K562 (cell line): ENCODE measurements around the gene KCNH2. TPM values are rescaled to one million over a fixed set of nuclear protein-coding genes. Genes with fewer than 3 reads are reported as not detected.
A peak's percentile ranks its signal among the peaks of the same experiment; 100 is the strongest.

ENCODE experiments used
- ARID3A ChIP-seq: IDR thresholded peaks from 2 replicates; pipeline ENCODE4 v1.6.1; 2012; ENCODE audit warnings: low read depth, low read length, improper control_type of control experiment, borderline replicate concordance
- FOS ChIP-seq: IDR thresholded peaks from 3 replicates; pipeline ENCODE4 v1.6.1; 2011; ENCODE audit not compliant: insufficient read length; ENCODE audit errors: extremely low read depth
- KAT2B ChIP-seq: IDR thresholded peaks from one replicate; pipeline ENCODE4 v1.6.1; 2012; ENCODE audit warnings: low read depth, mild to moderate bottlenecking, control low read depth, inconsistent platforms, low read length, moderate library complexity
- OTX1 ChIP-seq: fragments of 450-650 bp; formaldehyde crosslinking; IDR thresholded peaks from 2 replicates; pipeline ENCODE4 v1.4.0; 2022; ENCODE audit warnings: mild to moderate bottlenecking
- POLR2AphosphoS2 ChIP-seq: IDR thresholded peaks from 2 replicates; pipeline ENCODE4 v1.6.1; 2012; ENCODE audit warnings: low read length, improper control_type of control experiment
- RCOR1 ChIP-seq, 2 experiments: IDR thresholded peaks; 2 replicates each; pipeline ENCODE4 v1.6.1; 2012; ENCODE audit warnings: low read depth in 2 of 2, low read length in 2 of 2, borderline replicate concordance in 1 of 2, improper control_type of control experiment in 1 of 2
- YBX1 ChIP-seq: fragments of 450-650 bp; IDR thresholded peaks from 2 replicates; pipeline ENCODE4 v1.7.1; 2016; ENCODE audit warnings: mild to moderate bottlenecking
- ZBTB34 ChIP-seq: fragments of 250-450 bp; sonication (Bioruptor Pico); IDR thresholded peaks from 2 replicates; pipeline ENCODE4 v1.8.0; 2021; ENCODE audit warnings: mild to moderate bottlenecking, moderate library complexity
- ZFX ChIP-seq: sonication (generic); formaldehyde crosslinking; IDR thresholded peaks from 2 replicates; pipeline ENCODE4 v1.8.0; 2022; ENCODE audit warnings: mild to moderate bottlenecking, missing genetic modification reagents, moderate library complexity
- ZNF165 ChIP-seq: fragments of 250-450 bp; sonication (Bioruptor Pico); IDR thresholded peaks from 2 replicates; pipeline ENCODE4 v1.4.0; 2020; ENCODE audit warnings: borderline replicate concordance
- polyA plus RNA-seq, 8 experiments: library from polyadenylated mRNA; depleted of rRNA in 4 of 8; stranded (reverse) in 5 of 8; unstranded in 3 of 8; fragments of >200 nt; fragmentation: Nextera tagmentation in 2 of 8; fragmentation: Illumina TruSeq in 1 of 8; extraction: Ambion mirVana in 2 of 8; extraction: Trizol in 1 of 8; gene quantifications; 2 replicates each; pipeline versions ENCODE4 v1.2.1 to v1.2.3, GENCODE V29; 2011 to 2014; ENCODE audit warnings: inconsistent platforms in 1 of 8, missing spikeins in 1 of 8
- total RNA-seq, 7 experiments: library from RNA; depleted of rRNA in 6 of 7; stranded (reverse); fragments of >200 nt in 6 of 7; fragmentation: Illumina TruSeq in 2 of 7; extraction: Trizol in 2 of 7; gene quantifications; 2 replicates each; pipeline versions ENCODE4 v1.2.1 to v1.2.3, GENCODE V29; 2011 to 2021; ENCODE audit warnings: low replicate concordance in 1 of 7
- TF ChIP-seq, protein P1 (sequence below): fragments of 250-450 bp; sonication (Bioruptor Pico); IDR thresholded peaks from 2 replicates; pipeline ENCODE4 v1.6.1; 2021; ENCODE audit warnings: mild to moderate bottlenecking
- TF ChIP-seq, protein P2 (sequence below): fragments of 250-450 bp; sonication (Bioruptor Pico); IDR thresholded peaks from 2 replicates; pipeline ENCODE4 v1.4.0; 2020; ENCODE audit warnings: mild to moderate bottlenecking, moderate library complexity, borderline replicate concordance
- TF ChIP-seq, protein P3 (sequence below): sonication (generic); formaldehyde crosslinking; IDR thresholded peaks from 2 replicates; pipeline ENCODE4 v1.8.0; 2023; ENCODE audit warnings: missing genetic modification reagents, mild to moderate bottlenecking, borderline replicate concordance

Gene KCNH2
- total and polyA plus RNA-seq, 9 of the 15 experiments (the other 6 are each of a cell fraction or from before 2014, with no cell fraction given): 18.1 to 368 (median 218) TPM

GRCh38 chr7:151008511-151009323 is 30.6 kb upstream of the KCNH2 start (continued):
- TF ChIP-seq ARID3A: no peak
- no peak for TF ChIP-seq POLR2AphosphoS2
- TF ChIP-seq ZBTB34 (CRISPR knock-in tag): no peak; the same call in 1 of the 2 replicates
- no peak; the same call in 1 of the 2 replicates for TF ChIP-seq ZNF165 (CRISPR knock-in tag)
- TF ChIP-seq, protein P1, sequence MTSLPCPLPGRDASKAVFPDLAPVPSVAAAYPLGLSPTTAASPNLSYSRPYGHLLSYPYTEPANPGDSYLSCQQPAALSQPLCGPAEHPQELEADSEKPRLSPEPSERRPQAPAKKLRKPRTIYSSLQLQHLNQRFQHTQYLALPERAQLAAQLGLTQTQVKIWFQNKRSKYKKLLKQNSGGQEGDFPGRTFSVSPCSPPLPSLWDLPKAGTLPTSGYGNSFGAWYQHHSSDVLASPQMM (CRISPR knock-in tag): no peak
- TF ChIP-seq FOS: peak; percentile 53
- TF ChIP-seq, protein P2, sequence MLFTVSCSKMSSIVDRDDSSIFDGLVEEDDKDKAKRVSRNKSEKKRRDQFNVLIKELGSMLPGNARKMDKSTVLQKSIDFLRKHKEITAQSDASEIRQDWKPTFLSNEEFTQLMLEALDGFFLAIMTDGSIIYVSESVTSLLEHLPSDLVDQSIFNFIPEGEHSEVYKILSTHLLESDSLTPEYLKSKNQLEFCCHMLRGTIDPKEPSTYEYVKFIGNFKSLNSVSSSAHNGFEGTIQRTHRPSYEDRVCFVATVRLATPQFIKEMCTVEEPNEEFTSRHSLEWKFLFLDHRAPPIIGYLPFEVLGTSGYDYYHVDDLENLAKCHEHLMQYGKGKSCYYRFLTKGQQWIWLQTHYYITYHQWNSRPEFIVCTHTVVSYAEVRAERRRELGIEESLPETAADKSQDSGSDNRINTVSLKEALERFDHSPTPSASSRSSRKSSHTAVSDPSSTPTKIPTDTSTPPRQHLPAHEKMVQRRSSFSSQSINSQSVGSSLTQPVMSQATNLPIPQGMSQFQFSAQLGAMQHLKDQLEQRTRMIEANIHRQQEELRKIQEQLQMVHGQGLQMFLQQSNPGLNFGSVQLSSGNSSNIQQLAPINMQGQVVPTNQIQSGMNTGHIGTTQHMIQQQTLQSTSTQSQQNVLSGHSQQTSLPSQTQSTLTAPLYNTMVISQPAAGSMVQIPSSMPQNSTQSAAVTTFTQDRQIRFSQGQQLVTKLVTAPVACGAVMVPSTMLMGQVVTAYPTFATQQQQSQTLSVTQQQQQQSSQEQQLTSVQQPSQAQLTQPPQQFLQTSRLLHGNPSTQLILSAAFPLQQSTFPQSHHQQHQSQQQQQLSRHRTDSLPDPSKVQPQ (CRISPR knock-in tag): 0 out of 2 replicates have a peak, but pooled peaks have one; percentile 65
- TF ChIP-seq KAT2B: peak; percentile 69
- no peak for TF ChIP-seq YBX1
- peak; percentile 95 for TF ChIP-seq ZFX (CRISPR knock-in tag)
- peak; percentile 45; the same call in 1 of the 2 replicates for TF ChIP-seq OTX1 (CRISPR knock-in tag)
- TF ChIP-seq RCOR1 (IDR thresholded peaks at IDR 0.05; ENCODE audit: borderline replicate concordance in 1 of 2, low read depth in 2 of 2, low read length in 2 of 2): peak; percentile 87 to 94
- TF ChIP-seq, protein P3, sequence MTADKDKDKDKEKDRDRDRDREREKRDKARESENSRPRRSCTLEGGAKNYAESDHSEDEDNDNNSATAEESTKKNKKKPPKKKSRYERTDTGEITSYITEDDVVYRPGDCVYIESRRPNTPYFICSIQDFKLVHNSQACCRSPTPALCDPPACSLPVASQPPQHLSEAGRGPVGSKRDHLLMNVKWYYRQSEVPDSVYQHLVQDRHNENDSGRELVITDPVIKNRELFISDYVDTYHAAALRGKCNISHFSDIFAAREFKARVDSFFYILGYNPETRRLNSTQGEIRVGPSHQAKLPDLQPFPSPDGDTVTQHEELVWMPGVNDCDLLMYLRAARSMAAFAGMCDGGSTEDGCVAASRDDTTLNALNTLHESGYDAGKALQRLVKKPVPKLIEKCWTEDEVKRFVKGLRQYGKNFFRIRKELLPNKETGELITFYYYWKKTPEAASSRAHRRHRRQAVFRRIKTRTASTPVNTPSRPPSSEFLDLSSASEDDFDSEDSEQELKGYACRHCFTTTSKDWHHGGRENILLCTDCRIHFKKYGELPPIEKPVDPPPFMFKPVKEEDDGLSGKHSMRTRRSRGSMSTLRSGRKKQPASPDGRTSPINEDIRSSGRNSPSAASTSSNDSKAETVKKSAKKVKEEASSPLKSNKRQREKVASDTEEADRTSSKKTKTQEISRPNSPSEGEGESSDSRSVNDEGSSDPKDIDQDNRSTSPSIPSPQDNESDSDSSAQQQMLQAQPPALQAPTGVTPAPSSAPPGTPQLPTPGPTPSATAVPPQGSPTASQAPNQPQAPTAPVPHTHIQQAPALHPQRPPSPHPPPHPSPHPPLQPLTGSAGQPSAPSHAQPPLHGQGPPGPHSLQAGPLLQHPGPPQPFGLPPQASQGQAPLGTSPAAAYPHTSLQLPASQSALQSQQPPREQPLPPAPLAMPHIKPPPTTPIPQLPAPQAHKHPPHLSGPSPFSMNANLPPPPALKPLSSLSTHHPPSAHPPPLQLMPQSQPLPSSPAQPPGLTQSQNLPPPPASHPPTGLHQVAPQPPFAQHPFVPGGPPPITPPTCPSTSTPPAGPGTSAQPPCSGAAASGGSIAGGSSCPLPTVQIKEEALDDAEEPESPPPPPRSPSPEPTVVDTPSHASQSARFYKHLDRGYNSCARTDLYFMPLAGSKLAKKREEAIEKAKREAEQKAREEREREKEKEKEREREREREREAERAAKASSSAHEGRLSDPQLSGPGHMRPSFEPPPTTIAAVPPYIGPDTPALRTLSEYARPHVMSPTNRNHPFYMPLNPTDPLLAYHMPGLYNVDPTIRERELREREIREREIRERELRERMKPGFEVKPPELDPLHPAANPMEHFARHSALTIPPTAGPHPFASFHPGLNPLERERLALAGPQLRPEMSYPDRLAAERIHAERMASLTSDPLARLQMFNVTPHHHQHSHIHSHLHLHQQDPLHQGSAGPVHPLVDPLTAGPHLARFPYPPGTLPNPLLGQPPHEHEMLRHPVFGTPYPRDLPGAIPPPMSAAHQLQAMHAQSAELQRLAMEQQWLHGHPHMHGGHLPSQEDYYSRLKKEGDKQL (CRISPR knock-in tag): peak; percentile 65; the same call in 1 of the 2 replicates
